Cortex of kidney (tissue), 1 donor: ENCODE measurements around the gene DPPA2.
"Not testable (repeated sequence)": the region's sequence is repeated elsewhere in the genome, so short reads cannot be mapped to it uniquely, and the experiment has no call there.

Experiments used
- DNase-seq: peaks from one replicate; lab custom pipeline; 2025; lab: John Stamatoyannopoulos, UW

Gene DPPA2, protein sequence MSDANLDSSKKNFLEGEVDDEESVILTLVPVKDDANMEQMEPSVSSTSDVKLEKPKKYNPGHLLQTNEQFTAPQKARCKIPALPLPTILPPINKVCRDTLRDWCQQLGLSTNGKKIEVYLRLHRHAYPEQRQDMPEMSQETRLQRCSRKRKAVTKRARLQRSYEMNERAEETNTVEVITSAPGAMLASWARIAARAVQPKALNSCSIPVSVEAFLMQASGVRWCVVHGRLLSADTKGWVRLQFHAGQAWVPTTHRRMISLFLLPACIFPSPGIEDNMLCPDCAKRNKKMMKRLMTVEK

DNA sequence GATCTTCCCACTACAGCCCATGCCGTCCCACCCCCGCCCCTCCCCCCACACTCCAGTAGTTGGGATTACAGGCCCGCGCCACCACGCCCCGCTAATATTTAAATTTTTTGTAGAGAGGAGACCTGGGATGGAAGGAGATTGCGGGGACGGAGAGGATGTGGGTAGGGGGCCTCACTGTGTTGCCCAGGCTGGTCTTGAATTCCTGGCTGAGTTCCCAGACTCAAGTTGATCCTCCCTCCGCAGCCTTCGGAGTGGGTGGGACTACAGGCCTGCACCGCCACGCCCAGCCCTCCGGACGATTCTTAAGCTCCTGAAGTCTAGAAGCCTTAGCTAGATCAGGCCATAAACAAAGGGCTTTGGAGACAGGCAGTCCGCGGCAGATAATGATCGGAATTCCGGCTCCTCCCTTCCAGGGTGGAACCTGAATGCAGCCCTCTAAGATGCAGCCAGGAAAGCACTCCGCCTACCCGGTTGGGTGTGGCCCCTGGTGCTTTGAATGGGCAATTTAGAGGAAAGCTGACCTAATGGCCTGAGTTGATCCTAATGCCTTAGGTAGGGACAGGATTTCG lies at the start of gene DPPA2:
DPPA2 (minus strand) TSS at position 356 of the 569 bp plus-strand sequence. CDS start 1,975 bp downstream, outside the sequence.
- DNase-seq = no peak

DNA sequence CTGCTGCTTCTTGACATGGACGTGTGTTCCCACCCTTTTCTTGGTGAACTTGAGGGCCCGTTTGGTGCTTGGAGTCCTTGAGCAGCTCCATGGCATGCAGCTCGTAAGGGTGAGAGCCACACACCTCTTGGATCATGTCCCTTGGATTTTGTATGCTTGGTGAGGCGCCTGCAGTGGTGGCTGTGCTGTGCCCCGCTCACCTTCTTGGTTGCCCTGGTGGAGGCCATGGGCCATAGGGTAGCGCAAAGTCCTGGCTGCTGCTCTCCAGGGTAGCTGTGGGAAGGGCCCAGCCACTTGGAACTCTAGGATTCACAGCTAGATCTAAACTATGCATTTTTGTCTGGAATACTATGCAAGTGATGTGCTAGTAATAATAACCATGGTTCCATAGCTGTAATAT lies 47.8 kb upstream of the DPPA2 start:
- no peak for DNase-seq

DNA sequence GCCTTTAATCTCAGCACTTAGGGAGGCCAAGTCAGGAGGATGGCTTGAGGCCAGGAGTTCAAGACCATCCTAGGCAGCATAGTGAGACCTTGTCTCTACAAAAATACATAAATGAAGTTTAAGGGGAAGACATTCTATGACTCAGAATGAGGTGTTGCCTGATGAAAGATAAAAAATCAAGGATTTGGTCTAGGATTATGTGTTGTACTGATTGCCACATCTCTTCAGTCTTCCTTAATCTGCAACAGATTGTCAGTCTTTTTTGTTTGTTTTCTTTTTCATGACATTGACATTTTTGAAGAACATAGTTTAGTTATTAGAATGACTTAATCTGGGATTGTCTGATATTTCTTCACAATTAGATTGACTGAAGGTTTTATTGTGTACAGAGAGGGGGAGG lies 47.3 kb upstream of the DPPA2 start:
- no peak for DNase-seq

DNA sequence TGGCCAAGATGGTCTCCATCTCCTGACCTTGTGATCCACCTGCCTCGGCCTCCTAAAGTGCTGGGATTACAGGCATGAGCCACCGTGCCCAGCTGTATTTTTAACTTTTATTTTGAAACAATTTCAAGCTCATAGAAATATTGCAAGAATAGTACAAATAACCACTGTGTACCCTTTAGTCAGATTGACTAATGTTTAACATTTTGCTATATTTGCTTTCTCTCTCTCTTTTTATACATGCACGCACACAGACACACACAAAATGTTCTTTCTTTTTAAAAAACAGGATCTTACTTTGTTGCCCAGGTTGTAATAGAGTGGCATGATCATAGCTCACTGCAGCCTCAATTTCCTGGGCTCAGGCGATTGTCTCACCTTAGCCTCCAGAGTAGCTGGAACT lies 46.5 kb upstream of the DPPA2 start:
- DNase-seq = no peak

DNA sequence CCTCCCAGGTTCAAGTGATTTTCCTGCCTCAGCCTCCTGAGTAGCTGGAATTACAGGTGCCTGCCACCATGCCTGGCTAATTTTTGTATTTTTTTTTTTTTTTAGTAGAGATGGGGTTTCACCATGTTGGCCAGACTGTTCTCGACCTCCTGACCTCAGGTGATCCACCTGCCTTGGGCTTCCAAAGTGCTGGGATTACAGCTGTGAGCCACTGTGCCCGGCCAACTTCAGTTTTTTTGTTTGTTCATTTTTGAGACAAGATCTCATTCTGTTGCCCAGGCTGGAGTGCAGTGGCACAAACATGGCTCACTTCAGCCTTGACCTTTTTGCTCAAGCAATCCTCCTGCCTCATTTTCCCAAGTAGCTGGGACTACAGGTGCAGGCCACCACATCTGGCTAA lies 42.5 kb upstream of the DPPA2 start:
- not testable (repeated sequence) for DNase-seq

DNA sequence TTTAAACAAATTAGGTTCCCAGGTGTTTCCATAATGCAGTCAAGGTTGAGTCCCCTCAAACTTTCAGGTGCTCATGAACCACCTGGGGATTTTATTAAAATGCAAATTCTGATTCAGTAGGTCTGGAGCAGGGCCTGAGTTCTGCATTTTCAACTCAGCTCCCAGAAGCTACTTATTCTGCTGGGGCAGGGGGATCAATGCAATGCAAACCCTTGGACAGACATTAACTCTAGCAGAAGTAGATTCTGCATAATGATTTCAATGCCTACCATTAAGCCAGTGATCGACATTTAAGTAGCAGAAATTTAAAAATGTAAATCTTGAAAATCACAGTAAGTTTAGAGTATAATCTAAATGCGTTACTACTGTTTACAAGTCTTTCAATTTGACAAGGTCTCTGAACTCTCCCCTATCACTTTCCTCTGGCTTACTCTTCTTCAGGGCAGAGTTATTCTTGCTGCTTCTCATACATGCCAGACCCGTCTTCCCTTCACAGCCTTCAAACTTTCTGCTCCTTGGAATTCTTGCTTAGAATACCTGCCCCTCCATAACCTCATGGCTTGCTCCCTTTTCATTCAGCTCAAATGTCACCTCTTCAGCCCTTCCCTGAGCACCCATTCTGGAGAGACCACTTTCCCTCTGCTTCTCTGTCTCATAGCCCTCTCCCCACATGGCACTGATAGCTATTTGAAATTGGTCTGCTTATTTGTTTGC lies 40.3 kb upstream of the DPPA2 start:
- DNase-seq = no peak

DNA sequence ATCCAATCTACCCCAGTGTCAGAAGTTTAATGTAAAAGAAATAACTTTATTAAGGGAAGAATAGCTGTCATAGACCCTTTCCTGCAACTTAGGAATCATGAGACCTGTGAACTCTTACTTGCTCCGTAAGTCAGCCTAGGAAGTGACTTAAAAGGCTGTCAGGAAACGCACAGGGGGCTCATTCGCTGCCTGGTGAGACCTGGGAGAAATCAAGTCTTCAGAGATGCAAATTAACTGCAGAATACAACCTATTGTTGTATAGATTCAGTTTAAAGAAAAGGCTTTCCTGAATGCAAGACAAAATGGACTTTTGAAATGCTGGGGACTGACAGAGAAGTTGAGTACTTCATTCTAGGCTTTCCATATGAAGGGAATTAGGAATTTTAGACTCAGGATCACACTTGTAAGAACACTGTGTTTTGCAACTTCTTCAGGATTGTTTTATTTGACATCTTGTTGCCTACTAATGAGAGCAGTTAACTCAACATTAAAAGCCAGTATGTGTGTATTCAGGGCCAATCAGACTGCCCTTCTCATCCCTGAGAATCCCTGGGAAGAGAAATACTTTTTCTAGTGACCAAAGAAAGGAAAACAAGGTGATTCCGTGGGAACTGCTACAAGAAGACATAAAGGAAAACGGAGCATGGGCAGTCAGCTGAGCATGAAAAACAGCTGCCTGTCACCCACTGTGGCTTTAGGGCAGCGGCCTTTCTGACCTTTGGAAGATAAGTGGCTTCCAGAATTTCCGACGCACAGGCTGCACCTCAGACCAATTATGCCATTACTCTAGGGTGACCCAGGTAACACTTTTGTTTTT lies 39.5 kb upstream of the DPPA2 start:
- DNase-seq = no peak

DNA sequence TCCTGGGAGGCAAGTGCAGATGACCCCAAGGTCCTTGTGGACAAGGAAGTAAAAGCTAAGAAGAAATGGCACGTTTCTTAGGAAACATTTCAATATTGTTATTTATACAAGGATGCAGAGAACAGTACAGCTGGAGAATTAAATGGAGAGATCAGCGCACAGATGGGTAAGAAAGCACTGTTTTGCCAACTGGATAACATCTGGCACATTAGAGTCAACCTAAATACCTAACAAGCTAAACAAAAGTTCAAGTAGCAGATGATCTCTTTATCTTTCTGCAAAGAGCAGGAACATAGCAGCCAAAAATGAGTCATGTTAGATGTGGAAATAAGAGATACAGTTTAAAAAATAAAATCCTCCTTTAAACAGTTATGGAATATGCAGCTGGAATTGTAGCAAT lies 36.7 kb upstream of the DPPA2 start:
- DNase-seq = no peak

DNA sequence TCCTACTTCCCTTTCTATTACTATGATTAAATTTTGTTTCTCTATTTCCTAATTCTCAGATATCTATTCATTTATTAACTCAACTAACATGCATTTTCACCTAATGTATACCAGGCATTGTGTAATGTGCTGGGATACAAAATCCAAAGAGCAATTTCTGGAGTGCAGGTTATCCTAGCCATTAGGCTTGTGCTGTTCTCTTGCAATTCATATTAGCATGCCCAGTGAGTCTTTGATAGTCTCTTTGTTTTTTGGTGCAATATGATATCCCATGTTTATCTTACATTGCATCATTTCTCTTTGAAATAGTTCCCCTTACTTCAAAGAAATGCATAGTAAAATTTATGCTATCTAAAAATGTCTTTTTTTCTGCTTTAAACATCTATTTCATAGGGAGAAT lies 34.9 kb upstream of the DPPA2 start:
- no peak for DNase-seq

DNA sequence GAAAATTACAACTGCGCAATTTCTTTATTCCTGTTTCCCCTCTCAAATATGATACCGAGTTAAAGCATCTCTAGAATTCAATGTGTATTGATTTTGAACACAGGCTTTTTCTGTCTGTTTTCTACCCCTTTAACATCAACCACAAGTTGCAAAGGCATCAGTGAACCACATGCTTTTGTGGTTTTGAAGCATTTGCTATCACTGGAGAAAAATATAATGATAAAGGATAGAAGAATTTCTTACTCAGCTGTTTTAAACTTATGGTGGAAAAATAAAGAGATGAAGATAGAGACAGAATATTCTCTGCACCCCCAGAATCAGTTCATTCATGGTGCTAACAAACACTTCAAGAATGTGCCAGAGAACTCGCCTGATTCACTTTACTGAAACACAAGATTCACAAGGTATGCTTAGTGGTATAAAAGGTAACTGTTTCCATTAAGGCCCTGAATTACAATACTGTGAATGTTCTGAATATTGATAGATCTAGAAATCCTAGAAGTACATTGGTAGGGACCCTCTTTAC lies 30.5 kb upstream of the DPPA2 start:
- DNase-seq = no peak

DNA sequence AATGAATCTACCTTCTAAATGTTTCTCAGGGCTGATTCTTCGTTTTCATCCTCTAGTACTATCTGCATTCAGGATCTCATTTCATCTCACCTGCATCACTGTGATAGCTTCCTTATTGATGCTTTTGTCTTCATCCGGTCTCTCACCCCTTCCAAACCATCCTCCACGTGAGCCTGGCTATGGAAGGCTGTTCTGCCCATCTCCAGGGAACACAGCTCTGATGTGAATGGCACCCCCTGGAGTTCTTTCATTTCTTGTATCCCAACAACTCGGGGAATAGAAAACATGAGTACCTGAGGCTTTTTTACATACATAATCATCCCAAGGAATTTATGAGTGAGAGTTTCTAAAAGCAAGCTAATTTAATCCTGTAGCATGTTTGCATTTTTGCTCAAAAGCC lies 29.8 kb upstream of the DPPA2 start:
- no peak for DNase-seq

DNA sequence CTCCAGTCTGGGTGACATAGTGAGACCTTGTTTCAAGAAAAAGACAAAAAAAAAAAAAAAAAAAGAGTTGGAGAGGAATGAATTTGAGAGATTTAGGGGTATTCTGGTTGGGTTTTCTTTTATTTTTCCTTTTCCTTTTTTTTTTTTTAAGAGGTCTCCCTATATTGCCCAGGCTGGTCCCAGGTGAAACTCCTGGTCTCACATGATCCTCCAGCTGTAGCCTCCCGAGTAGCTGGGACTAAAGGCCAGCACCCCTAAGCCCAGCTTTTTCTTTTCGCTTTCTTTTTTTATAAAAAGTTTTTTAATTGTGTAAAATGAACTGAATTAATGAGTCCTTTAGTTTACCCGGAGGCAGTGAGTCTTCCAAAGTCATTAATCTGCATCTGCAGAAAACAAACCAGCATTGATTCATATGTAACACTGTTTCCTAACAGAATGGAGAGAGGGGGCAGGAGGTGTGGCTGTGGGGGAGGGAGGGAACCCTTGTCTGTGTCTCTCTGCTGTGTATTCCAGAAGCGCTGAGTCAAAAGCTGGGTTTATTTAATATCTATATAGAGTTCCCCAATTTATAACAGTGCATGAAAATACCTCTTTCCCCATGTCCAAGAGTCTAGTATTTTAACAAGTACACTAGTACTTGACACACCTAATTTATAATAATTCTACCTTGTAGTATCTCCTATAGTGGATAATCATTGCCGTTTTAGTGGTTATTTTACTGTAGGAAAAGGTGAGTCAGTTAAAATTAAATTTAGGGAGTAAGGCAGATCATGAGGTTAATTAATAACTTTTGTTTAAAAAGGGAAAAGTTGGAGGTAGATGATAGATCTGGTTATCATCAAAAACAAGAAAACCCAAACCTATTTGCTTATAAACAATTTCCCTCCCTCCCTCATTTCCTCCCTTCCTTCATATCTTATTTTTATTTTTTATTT lies 23.7 kb upstream of the DPPA2 start:
- DNase-seq = no peak

DNA sequence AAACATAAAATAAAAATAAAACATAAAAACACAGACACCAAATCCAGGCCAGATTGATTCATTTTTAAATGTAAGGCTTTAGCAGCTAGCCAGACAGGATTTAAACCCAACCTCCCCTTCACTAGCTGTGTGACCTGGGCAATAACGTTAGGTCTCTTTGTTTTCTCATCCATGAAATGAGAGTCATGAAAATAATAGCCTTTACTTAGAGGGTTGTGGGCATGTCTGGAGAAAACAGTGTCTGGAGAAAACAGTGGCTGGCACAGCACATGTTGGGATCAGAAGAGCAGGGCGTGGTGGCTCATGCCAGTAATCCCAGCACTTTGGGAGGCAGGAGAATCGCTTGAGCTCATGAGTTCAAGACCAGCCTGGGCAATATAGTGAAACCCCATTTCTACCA lies 22.9 kb upstream of the DPPA2 start:
- no peak for DNase-seq

DNA sequence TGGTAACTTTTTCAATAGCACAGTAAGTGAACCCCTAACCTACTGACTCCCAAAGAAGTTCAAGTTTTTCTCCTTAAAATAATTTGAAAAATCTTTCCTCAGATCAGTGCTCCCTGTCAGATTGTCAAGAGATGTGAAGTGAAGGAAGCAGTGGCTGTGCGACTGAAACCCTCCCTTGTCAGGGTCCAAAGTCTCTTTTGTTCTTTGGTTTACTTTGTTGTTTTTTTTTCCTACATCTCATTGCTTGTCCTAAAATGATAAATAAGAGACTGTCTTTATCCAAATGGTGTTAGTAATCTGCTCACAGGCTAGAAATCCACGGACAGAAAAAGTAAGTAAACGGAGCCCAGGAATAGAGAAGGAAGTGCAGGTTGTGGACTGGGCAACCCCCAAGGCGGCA lies 22.0 kb upstream of the DPPA2 start:
- DNase-seq = no peak

DNA sequence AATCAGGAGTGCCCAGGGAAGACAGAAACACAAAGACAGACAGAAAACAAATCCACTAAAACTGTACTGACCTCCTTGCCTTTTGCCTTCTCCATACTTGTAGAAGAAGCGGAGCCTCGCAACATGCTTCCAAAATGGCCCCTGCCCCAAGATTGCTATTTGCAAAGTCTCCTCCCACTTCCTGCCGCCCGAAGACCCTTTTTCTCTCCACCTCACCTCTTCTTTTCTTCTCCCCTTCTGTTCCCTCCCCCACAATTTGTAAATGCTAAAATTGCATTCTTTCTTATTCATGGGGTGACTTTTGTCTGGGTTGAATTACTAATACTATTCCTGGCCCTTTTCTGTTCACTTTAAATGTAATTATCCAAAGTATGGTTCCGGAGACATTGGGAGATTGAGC lies 21.1 kb upstream of the DPPA2 start, which contains the start of gene DPPA4:
DPPA4 (minus strand) TSS at position 154 of the 400 bp plus-strand sequence; CDS start at position 125, 29 bp downstream.
- DNase-seq = no peak

DNA sequence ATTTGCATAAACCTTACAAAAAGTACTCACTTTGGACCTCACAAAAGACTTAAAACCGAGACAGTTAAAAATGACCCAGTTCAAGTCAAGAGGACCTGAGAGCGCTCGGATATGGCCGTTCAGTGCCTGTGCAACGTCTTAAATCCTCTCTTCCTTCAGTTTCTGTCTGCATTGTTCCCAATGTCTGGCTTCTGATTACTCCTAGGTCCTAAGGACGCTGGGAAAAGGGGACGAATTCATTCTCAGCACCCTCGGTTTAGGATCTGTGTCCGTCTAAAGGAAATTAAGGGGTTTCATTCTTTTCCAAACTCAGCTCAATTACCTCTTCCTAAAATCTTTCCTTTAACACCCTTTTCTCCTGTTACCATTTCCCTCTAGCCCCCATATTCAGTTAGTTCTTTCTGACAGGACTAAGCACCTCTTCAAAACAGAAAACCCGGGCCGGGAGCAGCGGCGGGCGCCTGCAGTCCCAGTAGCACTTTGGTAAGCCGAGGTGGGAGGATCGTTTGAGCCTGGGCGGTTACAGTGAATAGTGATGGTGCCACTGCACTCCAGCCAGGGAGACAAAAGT lies 20.1 kb upstream of the DPPA2 start:
- DNase-seq = no peak

DNA sequence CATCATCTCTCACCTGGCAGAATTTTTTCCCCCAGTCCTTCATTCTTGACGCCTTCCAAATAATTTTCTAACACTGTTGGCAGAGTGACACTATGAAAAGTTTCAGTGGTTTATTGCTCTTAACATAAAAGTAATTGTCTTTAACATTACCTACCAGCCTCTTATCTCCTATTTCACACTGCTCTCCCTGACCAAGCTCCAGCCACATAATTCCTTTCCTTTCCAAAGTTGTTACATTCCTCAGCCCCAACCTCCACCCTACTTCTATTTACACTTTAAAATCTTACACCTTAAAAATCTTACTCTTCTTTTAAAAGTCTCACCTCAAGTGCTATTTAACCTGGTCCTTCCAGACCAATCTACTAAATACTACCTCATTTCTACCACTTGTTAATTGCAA lies 18.3 kb upstream of the DPPA2 start:
- no peak for DNase-seq

DNA sequence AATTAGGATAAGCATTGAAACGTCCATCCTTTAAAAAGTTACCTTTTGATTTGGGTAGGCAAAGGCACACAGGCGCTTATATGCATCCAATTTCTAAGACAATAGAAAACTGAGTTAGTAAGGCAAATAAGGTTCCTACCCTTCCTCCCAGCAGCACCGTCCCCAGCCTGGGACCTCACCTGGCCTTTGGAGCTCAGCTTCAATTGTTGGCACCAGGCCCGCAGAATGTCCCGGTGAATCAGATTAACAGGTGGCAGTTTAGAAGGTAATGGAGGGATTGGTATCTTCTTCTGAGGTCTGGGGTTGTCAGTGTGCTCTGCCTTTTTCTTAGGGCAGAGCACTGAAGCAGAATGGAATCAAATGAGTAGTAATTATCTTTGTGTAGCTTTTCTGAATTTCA lies 15.4 kb upstream of the DPPA2 start:
- DNase-seq = no peak

DNA sequence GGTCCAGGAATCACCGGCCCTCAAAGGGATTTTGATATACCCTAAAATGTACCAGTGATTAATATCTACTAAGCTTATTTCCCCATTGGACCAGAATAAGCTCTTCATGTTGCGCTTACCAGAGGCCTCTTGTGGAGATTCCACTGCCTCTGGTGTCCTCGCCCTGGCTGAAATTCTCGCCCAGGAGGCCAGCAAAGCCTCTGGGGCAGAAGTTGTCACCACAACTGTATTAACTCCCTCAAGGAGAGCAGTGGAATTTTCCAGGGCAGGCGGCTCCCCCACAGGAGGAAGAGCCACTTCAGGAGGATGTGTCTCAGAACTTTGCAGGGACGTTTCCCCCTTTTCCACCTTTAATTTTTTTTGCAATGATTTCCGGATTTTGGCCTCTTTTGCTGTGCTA lies 14.1 kb upstream of the DPPA2 start:
- no peak for DNase-seq

DNA sequence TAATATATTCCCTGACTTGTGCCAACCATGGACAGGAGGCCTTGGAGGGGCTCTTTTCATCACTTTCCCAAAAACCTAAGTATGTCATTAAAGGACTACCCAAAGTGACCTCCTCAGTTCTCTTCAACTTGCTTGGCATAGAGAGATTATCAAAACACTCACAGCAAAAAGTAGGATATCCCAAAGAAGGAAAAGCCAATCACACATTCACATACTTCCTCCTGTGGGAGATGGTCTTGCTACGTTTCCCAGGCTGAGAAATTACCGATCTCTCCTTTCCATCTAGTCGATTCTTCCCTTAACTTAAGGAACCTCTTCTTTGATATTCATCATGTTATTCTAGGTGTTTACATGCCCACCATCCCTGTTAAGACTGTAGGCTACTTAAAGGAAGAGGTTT lies 11.9 kb upstream of the DPPA2 start:
- DNase-seq = no peak

DNA sequence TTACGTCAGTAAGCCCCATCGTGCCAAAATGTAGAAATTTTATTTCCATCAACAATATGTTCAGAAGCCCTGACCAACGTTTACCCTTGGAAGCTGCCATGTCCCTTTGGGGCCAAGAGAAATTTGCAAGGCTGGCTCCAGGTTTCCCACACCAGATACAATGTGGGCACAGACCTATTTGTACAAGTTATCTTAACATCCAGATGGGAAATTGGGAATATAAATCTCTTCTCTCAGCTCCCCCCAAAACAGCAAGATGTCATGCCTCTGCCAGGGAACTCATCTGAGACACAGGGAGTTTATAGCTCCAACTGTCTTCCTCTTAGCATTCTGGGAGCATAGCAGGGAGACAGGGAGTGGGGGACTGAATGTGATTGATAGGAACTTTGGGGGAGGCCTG lies 9.3 kb upstream of the DPPA2 start:
- DNase-seq = no peak
